CD14-positive monocyte (primary cell): Measurements from ENCODE around the gene ERCC3. TPM values are rescaled to one million over a fixed set of nuclear protein-coding genes. Genes with fewer than 3 reads are reported as not detected.
A peak's percentile ranks its signal among the peaks of the same experiment; 100 is the strongest.

Experiments used
- DNase-seq, 3 donors: peaks; one replicate each; pipeline ENCODE4 v3.0.0-alpha.2; 2011 to 2022
- H2AFZ ChIP-seq: 2 replicates; pipeline ENCODE4 v1.6.0; 2012; ENCODE audit warnings: mild to moderate bottlenecking, low read depth, low read length, inconsistent platforms; ENCODE audit not compliant: insufficient read depth, poor library complexity, severe bottlenecking
- H3K27ac ChIP-seq, 2 donors: 1 replicate in 1 of 2; 2 replicates in 1 of 2; pipeline ENCODE4 v1.5.1; 2012 to 2013; ENCODE audit warnings: low read length in 2 of 2, control low read depth in 1 of 2, inconsistent platforms in 1 of 2, low read depth in 1 of 2, mild to moderate bottlenecking in 1 of 2
- H3K27me3 ChIP-seq, 2 donors: one replicate each; pipeline versions ENCODE4 v1.6.0 to v1.6.1; 2011 to 2013; ENCODE audit warnings: low read length in 2 of 2; ENCODE audit not compliant: control insufficient read depth in 2 of 2, insufficient read depth in 2 of 2
- H3K36me3 ChIP-seq, 2 donors: replicated peaks in 1 of 2; 1 replicate in 1 of 2; 2 replicates in 1 of 2; pipeline versions ENCODE4 v1.5.1 to v1.6.1; 2012 to 2013; ENCODE audit warnings: low read length in 2 of 2, control low read depth in 1 of 2, inconsistent platforms in 1 of 2, mild to moderate bottlenecking in 1 of 2; ENCODE audit not compliant: insufficient read depth in 2 of 2, control insufficient read depth in 1 of 2
- H3K4me1 ChIP-seq, 2 donors: 1 replicate in 1 of 2; 2 replicates in 1 of 2; pipeline versions ENCODE4 v1.5.1 to v1.6.1; 2012 to 2013; ENCODE audit warnings: low read length in 2 of 2, control low read depth in 1 of 2, inconsistent platforms in 1 of 2, mild to moderate bottlenecking in 1 of 2, moderate library complexity in 1 of 2; ENCODE audit not compliant: insufficient read depth in 2 of 2, control insufficient read depth in 1 of 2
- H3K4me2 ChIP-seq: replicated peaks from 2 replicates; pipeline ENCODE3; 2012; ENCODE audit warnings: low read length, moderate library complexity, mild to moderate bottlenecking; ENCODE audit not compliant: poor library complexity, severe bottlenecking; ENCODE audit errors: extremely low read depth
- H3K4me3 ChIP-seq, 3 experiments: fragments of 200-600 bp in 1 of 3; sonication (generic) in 1 of 3; replicated peaks in 1 of 3; 1 replicate in 2 of 3; 2 replicates in 1 of 3; pipeline ENCODE4 v1.5.1; 2011 to 2013; ENCODE audit warnings: low read length in 3 of 3, mild to moderate bottlenecking in 3 of 3, control low read depth in 2 of 3, low read depth in 2 of 3, inconsistent platforms in 1 of 3, moderate library complexity in 1 of 3
- H3K79me2 ChIP-seq: 2 replicates; pipeline ENCODE4 v1.6.0; 2012; ENCODE audit warnings: mild to moderate bottlenecking, control low read depth, inconsistent platforms, low read length, moderate library complexity; ENCODE audit not compliant: insufficient read depth
- H3K9ac ChIP-seq: 2 replicates; pipeline ENCODE4 v1.6.0; 2017; ENCODE audit warnings: low read length, mild to moderate bottlenecking; ENCODE audit not compliant: insufficient read depth, poor library complexity, severe bottlenecking
- H3K9me3 ChIP-seq, 2 donors: replicated peaks in 1 of 2; 1 replicate in 1 of 2; 2 replicates in 1 of 2; pipeline versions ENCODE4 v1.5.1 to v1.6.1; 2012 to 2013; ENCODE audit warnings: low read length in 2 of 2, control low read depth in 1 of 2; ENCODE audit not compliant: control insufficient read depth in 1 of 2, insufficient read depth in 1 of 2
- H4K20me1 ChIP-seq: 2 replicates; pipeline ENCODE4 v1.6.0; 2012; ENCODE audit warnings: mild to moderate bottlenecking, low read length, control low read depth, moderate library complexity; ENCODE audit not compliant: insufficient read depth
- H3K27ac Mint-ChIP-seq, 7 donors: one replicate each; pipeline ENCODE4 v1.8.0; 2020; ENCODE audit warnings: mild to moderate bottlenecking in 7 of 7, mixed read lengths in 7 of 7, moderate library complexity in 6 of 7, inconsistent platforms in 2 of 7
- H3K27me3 Mint-ChIP-seq, 3 donors: one replicate each; pipeline ENCODE4 v1.8.0; 2021 to 2022; ENCODE audit warnings: low read depth in 3 of 3, mild to moderate bottlenecking in 3 of 3, mixed read lengths in 3 of 3, moderate library complexity in 3 of 3, inconsistent platforms in 1 of 3
- H3K36me3 Mint-ChIP-seq, 2 donors: one replicate each; pipeline ENCODE4 v1.8.0; 2020; ENCODE audit warnings: mixed read lengths in 2 of 2, inconsistent platforms in 1 of 2, mild to moderate bottlenecking in 1 of 2
- H3K4me1 Mint-ChIP-seq: one replicate; pipeline ENCODE4 v1.8.0; 2020; ENCODE audit warnings: mild to moderate bottlenecking, mixed read lengths
- H3K4me3 Mint-ChIP-seq, 2 donors: one replicate each; pipeline ENCODE4 v1.8.0; 2020; ENCODE audit warnings: mild to moderate bottlenecking in 2 of 2, mixed read lengths in 2 of 2, moderate library complexity in 1 of 2
- H3K9me3 Mint-ChIP-seq, 7 donors: one replicate each; pipeline ENCODE4 v1.8.0; 2020 to 2022; ENCODE audit warnings: mixed read lengths in 7 of 7, mild to moderate bottlenecking in 6 of 7, moderate library complexity in 6 of 7, inconsistent platforms in 2 of 7
- CTCF ChIP-seq: fragments of 200-600 bp; IDR thresholded peaks from one replicate; pipeline ENCODE4 v1.8.0; 2022; ENCODE audit warnings: antibody characterized with exemption, mild to moderate bottlenecking
- WGBS: methylation state at CpG from one replicate; pipeline ENCODE4 v1.1.5; 2013; ENCODE audit warnings: missing lambda C conversion rate; ENCODE audit not compliant: insufficient coverage; 5-methylcytosine and 5-hydroxymethylcytosine counted together
- intact Hi-C, 2 donors: fragments of 100-400 bp; cut with micrococcal nuclease; formaldehyde crosslinking; loops; one replicate each; pipeline versions ENCODE4 v1.15.0 to v1.15.1; 2023
- polyA plus RNA-seq, 3 donors: library from polyadenylated mRNA; depleted of rRNA in 1 of 3; unstranded in 2 of 3; stranded (reverse) in 1 of 3; fragments of 300-500 nt in 2 of 3; fragments of >200 nt in 1 of 3; fragmentation: Illumina TruSeq in 2 of 3; gene quantifications; 1 replicate in 2 of 3; 2 replicates in 1 of 3; pipeline ENCODE4 v1.2.3, GENCODE V29; 2012 to 2021

ERCC3 gene
- polyA plus RNA-seq, 3 donors: 13.2 to 49.7 (median 16.9) TPM

- Mint-ChIP-seq H3K27ac (peak overlapping the region in 1 of 7 donors; percentile 18), H3K4me3 (no peak overlapping the region), H3K36me3 (no peaks in the 10 kb centered on the region), H3K9me3 (peaks cover 13 to 31% (median 21%) of the 10 kb centered on the region in 7 donors), H3K27me3 (peaks cover 0 to 6% (median 5%) of the 10 kb centered on the region in 3 donors), H3K4me1 (peaks cover 7% of the 10 kb centered on the region)
- Histone ChIP-seq H2AFZ (no peak overlapping the region), H3K36me3 (no peaks in the 10 kb centered on the region), H3K4me1 (no peaks in the 10 kb centered on the region), H3K27ac (no peak overlapping the region), H4K20me1 (no peaks in the 10 kb centered on the region), H3K9ac (no peak overlapping the region), H3K9me3 (peaks cover 0 to 14% of the 10 kb centered on the region in 2 donors), H3K4me3 (no peak overlapping the region), H3K79me2 (no peaks in the 10 kb centered on the region), H3K27me3 (no peaks in the 10 kb centered on the region), H3K4me2 (no peak overlapping the region)
- WGBS: 83% methylated on average over 4 of the region's 6 CpGs
- no peak for DNase-seq
- intact Hi-C loops: no loop called here
- TF ChIP-seq CTCF: no peak
Observed at GRCh38 chr2:127235082-127235702, 58.8 kb downstream of the ERCC3 start.

GRCh38 chr2:127233710-127234109, 60.2 kb downstream of the ERCC3 start:
- peak; percentile 58 to 77 (median 74) for DNase-seq
- no peak for TF ChIP-seq CTCF
- peaks cover 1 to 7% (median 7%) of the 10 kb centered on the region in 3 donors for H3K27me3 Mint-ChIP-seq
- H3K36me3 ChIP-seq: no peaks in the 10 kb centered on the region
- no peak overlapping the region for H3K4me3 Mint-ChIP-seq
- peaks cover 0 to 5% of the 10 kb centered on the region in 2 donors for H3K9me3 ChIP-seq
- H3K27me3 ChIP-seq: no peaks in the 10 kb centered on the region
- H3K27ac ChIP-seq: no peak overlapping the region
- no peak overlapping the region for H2AFZ ChIP-seq
- peaks cover 10 to 26% (median 18%) of the 10 kb centered on the region in 7 donors for H3K9me3 Mint-ChIP-seq
- H3K4me1 Mint-ChIP-seq: peaks cover 7% of the 10 kb centered on the region
- H3K36me3 Mint-ChIP-seq: no peaks in the 10 kb centered on the region
- no peaks in the 10 kb centered on the region for H4K20me1 ChIP-seq
- WGBS: 80% methylated on average over 4 of the region's 8 CpGs
- no peaks in the 10 kb centered on the region for H3K4me1 ChIP-seq
- H3K27ac Mint-ChIP-seq: peak overlapping the region in 4 of 7 donors; percentile 34 to 74 (median 56)
- no peaks in the 10 kb centered on the region for H3K79me2 ChIP-seq
- intact Hi-C loops: no loop called here
- no peak overlapping the region for H3K4me2 ChIP-seq
- no peak overlapping the region for H3K9ac ChIP-seq
- no peak overlapping the region for H3K4me3 ChIP-seq
